GM12891 (cell line): Measurements from ENCODE around the gene PQBP1.

ENCODE experiments used
- POLR2A ChIP-seq: IDR thresholded peaks from 2 replicates; pipeline ENCODE4 v1.6.1; 2011; ENCODE audit warnings: low read depth, low read length, control low read depth
- POLR2AphosphoS5 ChIP-seq: IDR thresholded peaks from 2 replicates; pipeline ENCODE4 v1.6.1; 2011; ENCODE audit warnings: low read depth, low read length, control low read depth
- TAF1 ChIP-seq: IDR thresholded peaks from 2 replicates; pipeline ENCODE4 v1.6.1; 2011; ENCODE audit warnings: low read depth, low read length, control low read depth

DNA sequence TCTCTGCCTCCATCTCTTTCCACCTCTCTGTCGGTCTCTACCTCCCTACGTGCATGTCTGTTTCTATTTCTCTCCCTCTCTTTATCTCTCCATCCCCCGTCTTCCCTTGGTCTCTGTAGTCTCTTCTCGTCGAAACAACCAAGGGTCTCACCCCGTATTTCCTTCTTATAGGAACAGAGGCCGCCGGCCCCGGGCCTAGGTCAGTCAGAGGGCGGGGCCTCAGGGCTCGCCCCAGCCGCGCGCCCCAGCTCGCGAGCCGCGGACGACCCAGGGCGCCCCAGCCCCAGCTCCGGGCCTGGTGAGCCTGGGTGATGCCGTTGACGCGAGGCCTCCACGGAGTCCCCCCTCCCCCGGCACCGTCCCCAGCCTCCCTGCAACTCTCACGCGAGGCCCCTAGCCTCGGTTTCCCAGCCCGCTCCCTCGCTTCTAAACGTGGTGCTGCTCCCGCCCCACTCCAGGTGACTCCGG, 6.8 kb upstream of the PQBP1 start:
- TF ChIP-seq POLR2AphosphoS5 (no peak), TAF1 (no peak), POLR2A (no peak)
